Right renal cortex interstitium (tissue), 3 donors: Measurements from ENCODE around the gene ANTXR1. TPM values are rescaled to one million over a fixed set of nuclear protein-coding genes. Genes with fewer than 3 reads are reported as not detected.
"Not testable (repeated sequence)": the region's sequence is repeated elsewhere in the genome, so short reads cannot be mapped to it uniquely, and the experiment has no call there.

Experiments used
- DNase-seq, 3 donors: peaks; one replicate each; pipeline ENCODE4 v3.0.0-alpha.2; 2013; ENCODE audit warnings: low read depth in 3 of 3, low spot score in 2 of 3
- polyA plus RNA-seq, 3 donors: library from polyadenylated mRNA; unstranded; fragments of 120-200 nt; gene quantifications; one replicate each; pipeline ENCODE4 v1.2.1, GENCODE V29; 2013; ENCODE audit not compliant: insufficient read length in 3 of 3

The ANTXR1 gene
- polyA plus RNA-seq, 3 donors: 79.0 to 90.0 (median 86.1) TPM

DNA sequence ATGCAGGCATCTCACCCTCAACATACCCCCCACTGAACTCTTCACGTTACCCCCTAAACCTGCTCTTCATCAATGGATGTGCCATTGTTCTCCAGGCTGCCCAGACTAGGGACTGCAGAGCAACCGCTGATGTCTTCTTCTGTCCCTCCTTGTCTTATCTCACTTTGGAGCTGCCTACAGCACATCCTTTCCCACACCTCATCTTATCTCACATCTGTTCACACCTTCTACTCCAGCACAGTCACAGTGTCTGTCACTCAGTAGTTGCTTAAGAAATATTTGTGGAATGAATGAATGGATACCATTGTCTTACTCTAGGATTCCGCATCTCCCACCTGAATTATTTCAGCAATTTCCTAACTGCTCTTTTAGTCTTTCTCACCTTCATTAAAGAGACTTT is 144.5 kb downstream of the ANTXR1 start:
- DNase-seq: no peak

DNA sequence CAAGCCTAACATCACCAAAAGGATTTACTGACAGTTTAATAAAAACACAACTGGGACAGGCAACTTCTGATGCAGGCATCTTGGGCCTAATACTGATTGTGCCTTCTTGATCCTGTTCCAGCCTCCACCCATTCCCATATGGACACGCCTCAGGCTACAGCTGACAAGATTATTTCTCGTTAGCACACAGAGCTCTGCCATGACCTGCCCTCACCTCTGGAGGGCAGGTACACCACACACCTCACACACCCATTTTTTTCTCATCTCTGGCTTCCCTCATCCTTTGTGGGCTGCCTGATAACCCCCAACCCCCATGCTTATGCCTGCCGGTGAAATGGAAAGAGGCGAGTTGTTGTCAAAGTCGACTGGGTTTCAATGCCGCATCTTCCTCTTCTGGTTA is 147.0 kb downstream of the ANTXR1 start:
- DNase-seq: no peak

DNA sequence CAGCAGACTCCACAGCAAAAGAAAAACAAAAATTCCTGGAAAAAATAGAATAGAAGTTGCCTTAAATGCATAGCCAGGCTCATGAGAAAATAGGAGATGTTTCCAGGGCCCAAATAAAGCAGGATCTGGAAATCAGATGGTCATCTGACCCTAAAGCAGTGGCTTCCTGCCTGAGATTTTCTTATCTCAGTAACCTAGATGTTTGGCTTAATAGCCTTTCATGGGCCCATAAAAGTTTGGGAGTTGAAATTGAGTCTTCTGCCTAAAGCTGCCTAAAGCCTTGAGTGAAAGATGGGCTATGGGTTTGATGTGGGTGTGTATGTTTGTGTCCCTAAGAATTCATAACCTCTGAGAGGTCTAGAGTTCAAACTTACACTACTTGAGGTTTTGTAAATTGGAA is 149.1 kb downstream of the ANTXR1 start:
- DNase-seq: no peak

DNA sequence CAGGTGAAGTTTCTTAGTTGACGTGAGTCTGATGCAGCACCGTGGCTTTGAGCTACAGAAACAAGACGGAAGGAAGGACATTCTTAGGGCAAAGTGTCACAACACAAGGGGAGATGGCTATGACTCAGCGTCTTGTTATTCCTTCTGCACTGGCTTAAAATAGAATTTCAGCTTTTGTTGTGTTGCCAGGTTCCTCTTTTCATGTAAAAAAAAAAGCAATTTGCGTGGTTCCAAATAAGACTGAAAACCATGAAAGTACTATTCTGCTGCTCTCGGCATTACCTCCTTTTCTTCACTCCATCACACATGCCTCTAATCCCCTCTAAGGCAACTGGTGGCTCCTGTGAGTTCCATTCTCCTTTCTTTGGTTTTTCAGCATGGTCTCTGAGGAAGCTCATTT is 150.1 kb downstream of the ANTXR1 start:
- no peak for DNase-seq

DNA sequence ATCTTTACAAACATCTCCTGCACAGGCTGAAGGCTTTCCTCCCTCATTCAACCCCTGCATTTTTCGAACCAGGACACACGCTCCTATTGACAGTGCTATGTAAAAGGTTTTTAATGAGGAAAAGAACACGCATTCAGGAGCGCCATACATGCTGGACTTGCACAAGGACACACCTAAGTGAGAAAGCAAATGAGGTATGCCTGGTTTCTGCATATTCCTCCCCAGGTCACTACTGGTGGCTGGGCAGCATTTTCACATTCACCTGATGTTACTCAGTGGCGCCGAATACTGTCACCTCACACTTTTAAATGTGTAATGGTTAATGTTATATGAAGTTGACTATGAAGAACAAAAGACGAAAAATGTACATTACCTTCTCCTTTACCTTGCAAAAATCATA is 150.6 kb downstream of the ANTXR1 start:
- DNase-seq: no peak

DNA sequence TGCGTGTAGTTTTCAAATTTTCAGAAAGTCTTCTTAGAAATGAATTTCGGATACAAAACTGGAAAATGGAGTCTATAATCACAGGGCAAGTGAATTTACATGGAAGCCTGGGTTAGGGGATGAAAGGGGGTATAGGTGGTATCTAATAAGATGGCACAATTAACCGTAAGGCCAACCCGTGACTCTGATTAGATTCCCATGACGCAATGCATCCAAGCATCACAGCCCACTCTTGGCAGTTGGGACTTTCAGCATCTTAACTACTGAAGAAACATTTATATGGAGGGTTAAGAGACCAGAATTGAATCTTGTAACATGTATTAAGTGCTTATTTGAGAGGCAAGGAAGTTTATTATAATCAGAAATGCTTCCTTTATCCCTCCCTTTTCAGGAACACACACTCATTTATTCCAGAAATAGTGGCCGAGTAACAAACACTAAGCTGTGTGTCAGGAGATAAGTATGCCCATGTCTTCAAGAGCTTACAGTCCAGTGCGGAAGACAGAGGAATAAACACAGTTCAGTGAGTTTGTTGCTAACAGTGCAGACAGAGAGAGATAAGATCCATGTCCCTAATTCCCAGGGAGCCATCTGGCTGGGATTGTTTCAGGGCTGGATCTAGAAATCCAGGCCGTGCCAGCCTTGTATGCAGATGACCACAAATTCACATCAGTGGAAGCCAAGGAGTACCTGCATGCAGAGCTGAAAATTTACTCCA is 151.2 kb downstream of the ANTXR1 start:
- DNase-seq: no peak

DNA sequence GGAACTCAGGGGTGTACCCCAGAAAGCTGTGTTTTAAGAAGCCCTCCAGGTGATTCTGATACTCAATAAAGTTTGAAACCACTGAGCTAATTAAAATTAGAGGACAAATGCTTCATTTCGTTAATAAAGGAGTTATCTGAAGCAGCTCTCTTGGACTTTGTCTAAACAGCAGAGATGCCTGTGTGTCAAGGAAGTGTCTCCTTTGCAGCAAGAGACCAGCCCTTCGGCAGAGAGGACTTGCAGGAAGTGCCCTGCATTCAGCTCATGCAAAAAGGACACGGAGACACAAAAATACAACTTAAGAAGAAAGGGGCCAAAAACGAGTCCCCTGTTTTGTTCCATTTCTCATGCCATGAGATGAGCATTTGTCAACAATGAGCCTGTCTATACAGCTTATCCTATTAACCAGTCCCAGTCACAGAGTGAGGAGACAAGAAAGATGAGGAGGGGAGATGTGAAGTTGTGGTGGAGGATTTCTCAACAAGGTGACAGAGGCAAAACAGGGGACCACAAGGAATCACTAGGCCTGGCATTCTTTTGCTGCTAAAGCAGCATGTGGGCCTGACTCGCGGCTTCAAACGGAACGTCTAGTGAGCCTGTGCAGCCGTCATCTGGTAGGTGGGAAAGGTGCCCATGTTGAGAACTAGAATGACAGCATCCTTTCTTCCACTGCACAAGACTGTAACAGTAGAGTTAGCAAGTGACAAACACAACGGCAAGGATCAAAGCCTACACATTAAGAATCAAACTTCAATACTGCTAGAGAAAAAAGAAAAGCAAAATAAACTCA is 152.3 kb downstream of the ANTXR1 start:
- no peak for DNase-seq

DNA sequence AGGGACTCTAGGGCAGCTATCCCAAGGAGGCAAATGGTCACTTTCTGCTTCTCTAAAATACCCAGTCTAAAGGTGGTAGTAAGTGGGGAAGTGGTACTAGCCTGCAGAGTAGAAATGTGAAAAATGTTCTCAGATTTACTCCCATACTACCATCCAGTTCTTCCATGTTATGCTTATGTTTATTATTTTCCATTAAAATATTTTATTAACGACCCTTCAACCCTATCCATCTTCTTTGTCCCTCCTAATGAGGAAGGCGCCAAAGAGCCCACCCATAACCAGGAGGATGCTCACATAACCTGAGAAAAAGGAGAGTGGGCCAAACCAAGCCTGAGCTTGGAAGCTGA is 153.5 kb downstream of the ANTXR1 start:
- DNase-seq: no peak

DNA sequence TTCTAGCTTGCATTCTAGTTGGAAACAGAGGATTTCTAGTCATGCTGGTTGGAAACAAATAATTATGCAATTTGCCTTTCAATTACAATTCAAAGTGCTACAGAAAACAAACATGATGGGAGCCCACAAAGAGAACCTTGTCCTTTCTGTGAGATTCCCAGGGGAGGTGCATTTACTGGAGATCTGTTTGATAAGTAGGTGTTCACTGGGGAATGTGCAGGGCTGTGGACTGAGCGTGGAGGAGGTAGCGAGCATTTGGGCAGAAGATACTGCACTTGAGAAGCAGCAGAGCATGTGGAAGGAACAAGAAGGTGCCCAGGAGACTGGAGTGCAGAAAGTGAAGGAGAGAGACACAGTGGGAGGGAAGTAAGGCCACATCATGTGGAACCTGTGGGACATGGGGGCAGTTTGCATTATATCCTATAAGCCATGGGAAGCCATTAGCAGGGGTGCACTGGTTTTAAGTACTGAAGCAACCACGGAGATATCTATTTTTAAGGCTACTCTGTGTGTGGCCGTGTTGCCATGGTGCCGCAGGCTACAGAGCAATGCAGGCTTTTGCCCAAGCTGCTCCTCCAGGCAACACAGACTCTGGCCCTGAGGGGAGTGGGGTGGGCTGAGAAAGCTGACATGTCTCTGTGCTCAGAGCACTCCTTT is 154.0 kb downstream of the ANTXR1 start:
- DNase-seq: no peak

DNA sequence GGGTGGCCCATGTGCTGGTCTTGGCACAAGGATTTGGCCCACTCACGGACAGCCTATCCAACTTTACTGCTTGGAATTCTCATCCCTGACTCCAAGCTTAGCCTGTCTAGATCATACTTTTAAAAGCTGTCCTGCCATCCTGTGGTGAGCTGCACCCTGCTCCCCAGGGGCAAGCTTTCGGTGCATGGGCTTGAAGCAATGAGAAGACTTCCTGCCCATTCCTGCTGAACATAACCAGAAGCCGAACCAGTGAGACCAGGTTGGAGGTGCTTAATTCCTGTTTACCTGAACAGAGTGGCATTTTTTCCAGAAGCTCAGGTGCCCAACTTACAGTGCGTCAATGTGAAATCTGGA is 154.5 kb downstream of the ANTXR1 start:
- no peak for DNase-seq

DNA sequence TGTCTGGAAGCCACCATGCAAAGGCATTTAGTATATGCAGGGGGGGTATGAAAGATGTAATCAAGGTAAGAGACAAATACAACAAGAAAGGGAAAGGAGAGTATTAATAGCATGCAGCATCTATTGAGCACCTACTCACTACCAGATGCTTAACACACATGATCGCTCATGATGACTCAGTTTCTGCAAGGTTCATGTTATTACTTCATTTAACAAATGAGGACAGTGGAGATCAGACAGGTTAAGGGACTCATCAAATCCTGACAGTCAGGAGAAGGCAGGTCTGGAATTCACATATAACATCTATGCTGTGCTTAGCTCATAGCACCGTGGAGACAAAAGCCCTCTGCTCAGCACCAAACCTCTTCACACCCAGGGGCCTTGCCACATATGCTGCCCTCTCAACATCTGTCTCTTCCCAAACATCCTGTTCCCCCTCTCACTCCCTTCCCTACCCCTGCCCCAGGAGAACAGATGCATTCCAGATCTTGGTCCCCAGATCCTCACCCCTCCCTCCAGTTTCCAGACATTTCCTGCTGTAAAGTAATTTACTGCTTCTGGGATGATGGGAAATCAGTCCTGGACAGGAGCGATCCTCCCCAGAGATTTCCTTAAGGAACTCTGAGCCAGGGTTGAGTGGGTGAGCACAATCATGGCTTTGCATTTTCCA is 155.3 kb downstream of the ANTXR1 start:
- DNase-seq: no peak

DNA sequence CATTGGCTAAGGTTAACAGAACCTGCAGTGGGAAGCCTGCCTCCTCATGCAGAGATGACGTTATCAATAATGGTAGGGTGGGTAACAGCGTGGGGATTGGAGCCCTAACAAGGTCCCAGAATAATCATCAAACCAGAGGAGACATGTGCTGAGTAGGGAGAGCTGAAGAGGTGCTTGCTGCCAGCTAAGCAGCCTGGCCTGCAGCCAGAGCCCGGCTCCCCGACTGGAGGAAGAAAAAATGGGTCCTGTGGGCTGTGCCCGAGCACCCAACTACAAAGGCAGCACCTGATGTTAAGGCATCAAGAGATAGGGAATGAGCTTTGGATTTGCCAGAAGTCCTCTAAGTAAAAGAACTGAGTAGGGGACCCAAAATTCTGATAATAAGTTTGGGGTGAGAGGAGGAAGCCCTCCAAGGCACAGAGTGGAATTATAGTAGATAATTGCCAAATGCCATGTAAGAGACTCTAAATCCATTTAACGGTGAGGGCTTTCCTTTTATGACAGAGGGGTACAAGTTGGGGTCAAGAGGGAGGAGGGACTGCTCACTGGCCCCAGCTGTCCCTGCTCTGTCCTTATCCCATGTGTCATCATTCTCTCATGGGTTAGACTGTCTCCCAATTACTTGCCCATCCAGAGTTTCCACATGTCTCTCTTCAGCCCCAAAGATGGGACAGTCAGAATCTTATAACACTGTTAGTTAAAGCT is 156.1 kb downstream of the ANTXR1 start:
- DNase-seq: no peak

DNA sequence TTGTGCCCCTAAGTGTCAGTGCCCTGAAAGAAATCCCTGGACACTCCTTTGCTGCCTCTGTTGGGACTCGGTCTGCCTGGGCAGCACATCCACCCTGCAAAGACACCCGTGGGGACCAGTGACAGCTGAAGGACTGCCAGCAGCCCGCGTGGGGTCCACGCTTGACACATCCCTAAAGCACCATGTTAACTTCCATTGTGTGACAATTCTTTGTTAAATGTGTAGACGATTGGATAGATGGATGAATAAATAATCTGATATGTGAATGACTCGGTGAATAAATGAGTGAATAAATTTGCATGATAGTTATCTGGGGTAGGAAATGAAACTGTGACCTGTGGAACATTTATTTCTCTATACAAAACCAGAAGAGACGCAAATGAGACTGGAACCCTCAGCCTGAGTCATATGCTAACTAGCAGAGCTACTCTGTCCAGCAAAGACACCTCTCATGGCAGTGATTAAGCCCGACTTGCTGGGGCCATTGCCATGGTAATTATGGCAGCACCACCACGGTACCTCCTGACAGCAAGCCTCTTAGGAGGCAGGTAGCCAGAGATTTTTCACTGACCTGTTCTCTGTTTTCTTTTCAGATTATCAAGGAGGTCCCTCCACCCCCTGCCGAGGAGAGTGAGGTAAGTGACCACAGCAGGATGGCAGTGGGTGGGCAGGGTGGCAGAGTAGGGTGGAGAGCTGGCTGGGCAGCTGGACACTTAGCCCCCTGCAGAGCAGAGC is 156.8 kb downstream of the ANTXR1 start:
- no peak for DNase-seq

DNA sequence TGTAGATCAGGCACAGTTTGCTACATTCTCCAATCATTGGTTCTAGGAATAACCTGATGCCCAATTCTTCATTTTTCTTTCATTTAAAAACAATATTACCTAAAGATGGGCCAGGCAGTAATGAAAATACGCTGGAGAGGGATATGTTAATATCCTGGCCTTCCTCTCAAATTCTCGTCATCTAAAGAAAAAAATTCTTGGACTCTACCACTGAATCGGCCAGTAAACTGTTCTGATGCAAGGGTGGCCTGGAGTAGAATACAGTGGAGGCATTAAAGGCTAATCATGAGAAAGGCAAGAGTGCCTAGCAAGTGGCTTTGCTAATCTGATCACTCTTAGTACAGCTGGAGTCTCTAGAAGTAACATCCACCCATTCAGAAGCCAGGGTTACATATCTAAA is 157.7 kb downstream of the ANTXR1 start:
- no peak for DNase-seq

DNA sequence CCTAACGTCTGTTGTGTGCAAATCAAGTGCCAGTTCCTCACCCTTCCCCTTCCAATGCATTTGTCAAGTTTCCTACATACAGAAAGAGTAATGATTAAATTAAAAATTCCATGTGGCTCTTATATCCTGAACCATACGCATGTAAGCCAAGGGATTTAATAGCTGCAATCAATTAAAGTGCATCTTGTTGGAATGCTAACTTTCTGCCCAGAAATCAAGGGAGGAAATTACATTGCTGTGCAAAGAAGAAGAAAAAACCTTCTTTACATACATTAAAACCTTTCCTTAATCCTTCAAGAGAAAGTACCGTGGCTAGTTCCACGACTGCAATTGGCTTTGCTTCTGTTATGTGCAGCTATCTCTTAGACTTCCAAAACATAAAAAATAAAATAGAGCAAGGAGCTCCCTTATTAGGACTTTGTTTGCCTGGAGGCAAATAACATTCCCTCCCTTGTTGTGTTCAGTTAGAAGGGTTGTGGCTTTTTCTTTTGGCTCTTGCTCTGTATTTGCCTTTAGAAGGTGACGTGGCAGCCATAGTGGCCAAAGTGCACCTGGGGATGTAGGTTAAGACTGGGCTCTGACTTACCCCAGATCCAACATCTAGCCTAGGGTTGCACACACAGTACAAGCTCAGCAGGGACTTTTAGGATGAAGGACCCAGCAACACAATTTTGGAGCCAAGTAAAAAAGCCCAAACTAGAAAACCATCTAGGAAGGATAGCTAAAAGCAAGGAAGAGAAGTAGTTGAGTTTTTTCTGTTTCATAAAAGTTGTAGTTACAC is 158.3 kb downstream of the ANTXR1 start:
- no peak for DNase-seq

DNA sequence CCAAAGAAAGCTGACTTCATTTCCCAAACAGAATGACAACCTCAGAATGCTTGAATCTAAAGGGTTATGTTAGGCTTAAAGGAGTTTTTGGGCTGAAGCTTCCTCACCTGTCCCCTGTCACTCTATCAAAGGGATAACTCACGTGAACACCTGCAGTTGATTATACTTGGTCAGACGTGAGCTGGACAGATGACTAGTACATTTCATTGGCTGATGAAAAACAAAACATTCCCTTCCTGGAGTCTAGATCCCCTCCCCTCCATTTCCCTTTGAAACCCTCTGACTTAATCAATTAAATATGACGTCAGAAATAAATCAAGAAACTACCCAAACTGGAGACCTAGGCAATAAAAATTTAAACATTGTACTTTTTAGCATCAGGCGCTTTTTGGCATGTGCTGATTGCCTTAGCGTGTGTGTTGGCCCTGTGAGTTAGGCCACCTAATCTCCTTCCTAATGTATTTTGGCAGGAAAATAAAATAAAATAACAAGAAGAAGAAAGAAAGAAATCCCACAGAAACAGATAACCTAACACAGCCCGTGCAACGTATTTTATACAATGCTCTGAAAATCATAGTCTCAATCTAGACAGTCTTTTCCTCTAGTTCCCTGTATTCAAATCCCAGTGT is 159.0 kb downstream of the ANTXR1 start:
- DNase-seq: no peak

DNA sequence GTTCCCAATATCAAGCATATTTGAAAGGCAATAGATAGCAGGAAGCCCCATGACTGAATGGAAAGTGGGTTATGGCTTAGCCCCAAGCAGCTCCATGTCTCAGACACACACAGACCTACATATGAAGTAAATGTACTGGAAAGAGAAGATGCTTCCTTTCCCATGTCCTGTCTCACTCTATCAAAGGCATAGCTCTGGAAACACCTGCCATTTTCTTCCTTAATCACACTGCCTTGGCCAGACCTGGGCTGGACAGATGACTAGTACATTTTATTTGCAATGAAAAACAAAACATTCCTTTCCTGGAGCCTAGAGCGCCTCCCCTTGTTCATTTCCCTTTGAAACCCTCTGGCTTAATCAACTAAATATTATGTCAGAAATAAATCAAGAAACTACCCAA is 160.7 kb downstream of the ANTXR1 start:
- DNase-seq: no peak

DNA sequence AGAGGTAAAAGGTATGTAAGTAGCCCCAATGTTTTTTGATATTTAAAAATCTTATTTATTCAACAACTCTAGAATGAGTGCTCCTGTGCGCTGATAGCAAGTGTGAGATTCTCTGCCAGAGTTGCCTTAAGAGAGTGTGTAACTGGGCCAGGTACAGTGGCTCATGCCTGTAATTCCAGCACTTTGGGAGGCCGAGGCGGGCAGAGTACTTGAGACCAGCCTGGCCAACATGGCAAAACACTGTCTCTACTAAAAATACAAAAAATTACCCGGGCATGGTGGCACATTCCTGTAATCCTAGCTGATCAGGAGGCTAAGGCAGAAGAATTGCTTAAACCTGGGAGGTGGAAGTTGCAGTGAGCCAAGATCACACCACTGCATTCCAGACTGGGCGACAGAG is 161.2 kb downstream of the ANTXR1 start:
- not testable (repeated sequence) for DNase-seq
